ENCODE results near the gene MEDAG. TPM values are rescaled to one million over a fixed set of nuclear protein-coding genes. Genes with fewer than 3 reads are reported as not detected.

The MEDAG gene
- polyA plus RNA-seq, 1 donor (not counting 4 experiments of a cell fraction or from before 2014, with no cell fraction given), result 0.03 TPM

DNA sequence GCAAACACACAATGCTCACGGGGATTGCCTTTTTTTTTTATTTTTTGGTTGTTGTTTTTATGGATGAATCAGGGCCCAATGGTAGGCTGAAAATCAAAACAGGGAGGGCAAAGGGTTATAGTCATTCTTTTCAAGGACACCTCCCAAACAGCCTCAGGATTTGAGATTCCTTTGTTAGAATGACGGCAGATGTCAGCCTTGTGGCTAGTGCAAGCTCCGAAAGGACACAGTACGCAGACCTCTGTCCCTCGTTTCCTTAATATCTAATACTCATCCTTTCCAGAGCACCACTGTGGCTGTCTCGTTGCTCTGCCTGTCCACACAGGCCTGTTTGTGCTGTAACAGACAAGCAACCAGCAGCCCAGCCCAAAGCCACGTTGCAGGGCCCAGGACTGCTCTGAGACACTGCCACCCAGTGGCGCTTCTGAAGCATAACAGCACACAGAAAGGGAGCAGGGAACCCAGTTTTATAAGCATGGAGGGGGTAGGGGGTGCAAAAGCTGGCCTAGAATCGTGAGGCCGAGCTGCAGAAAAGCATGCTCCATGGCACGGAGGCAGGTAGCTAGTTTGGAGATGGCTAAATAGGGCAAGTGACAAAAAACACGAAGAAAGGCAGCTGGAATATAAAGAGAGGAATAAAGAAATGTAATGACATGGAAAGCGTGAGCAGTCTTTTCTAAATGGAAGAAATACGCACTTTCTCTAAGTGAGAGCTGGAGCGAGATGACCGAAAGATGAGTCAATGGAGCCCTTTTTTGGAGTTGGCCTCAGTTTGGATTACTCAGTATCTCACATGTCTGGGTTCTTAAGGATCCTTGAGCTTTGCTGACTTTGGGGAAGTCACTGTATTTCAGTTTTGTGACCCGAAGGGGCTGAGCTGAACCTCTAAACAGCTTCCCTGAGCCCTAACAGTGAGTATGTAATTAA lies 40.7 kb upstream of the MEDAG start:
- FAIRE-seq (peak; percentile 97), DNase-seq (ENCODE audit: low read depth, low spot score) (peak; percentile 80)
- H3K27ac ChIP-seq (ENCODE audit: control insufficient read depth, insufficient read depth, low read length), result peak overlapping the region; percentile 87
- H3K4me1 ChIP-seq (ENCODE audit: control insufficient read depth, extremely low read depth, insufficient read depth, low read length), result peaks cover 25% of the 10 kb centered on the region
- H3K9ac ChIP-seq (ENCODE audit: control insufficient read depth, extremely low read depth, insufficient read depth, low read length), result peak overlapping the region; percentile 55
- dilution Hi-C loops (cut with MboI; ENCODE audit: extremely low pct_ligation_motif_present, low sequenced_read_pairs), result loop anchor here (10.0 kb wide), 1 partner anchor 71 kb away; no protein-coding TSS in a partner anchor
- no peaks in the 10 kb centered on the region for H3K27me3 ChIP-seq (ENCODE audit: control insufficient read depth, extremely low read depth, insufficient read depth, low read length)
- no peaks in the 10 kb centered on the region for H4K20me1 ChIP-seq (ENCODE audit: control insufficient read depth, extremely low read depth, insufficient read depth, low read length)
- no peaks in the 10 kb centered on the region for H3K36me3 ChIP-seq (ENCODE audit: control insufficient read depth in 2 of 2, extremely low read depth in 1 of 2, insufficient read depth in 2 of 2, low read length in 2 of 2)
- peak overlapping the region; percentile 88 for H2AFZ ChIP-seq (ENCODE audit: control insufficient read depth, low read length)
- no peaks in the 10 kb centered on the region for H3K79me2 ChIP-seq (ENCODE audit: control insufficient read depth, insufficient read depth, low read length)
- no peak for TF ChIP-seq EZH2 (IDR thresholded peaks at IDR 0.05; ENCODE audit: low read length)
- TF ChIP-seq, protein P1, sequence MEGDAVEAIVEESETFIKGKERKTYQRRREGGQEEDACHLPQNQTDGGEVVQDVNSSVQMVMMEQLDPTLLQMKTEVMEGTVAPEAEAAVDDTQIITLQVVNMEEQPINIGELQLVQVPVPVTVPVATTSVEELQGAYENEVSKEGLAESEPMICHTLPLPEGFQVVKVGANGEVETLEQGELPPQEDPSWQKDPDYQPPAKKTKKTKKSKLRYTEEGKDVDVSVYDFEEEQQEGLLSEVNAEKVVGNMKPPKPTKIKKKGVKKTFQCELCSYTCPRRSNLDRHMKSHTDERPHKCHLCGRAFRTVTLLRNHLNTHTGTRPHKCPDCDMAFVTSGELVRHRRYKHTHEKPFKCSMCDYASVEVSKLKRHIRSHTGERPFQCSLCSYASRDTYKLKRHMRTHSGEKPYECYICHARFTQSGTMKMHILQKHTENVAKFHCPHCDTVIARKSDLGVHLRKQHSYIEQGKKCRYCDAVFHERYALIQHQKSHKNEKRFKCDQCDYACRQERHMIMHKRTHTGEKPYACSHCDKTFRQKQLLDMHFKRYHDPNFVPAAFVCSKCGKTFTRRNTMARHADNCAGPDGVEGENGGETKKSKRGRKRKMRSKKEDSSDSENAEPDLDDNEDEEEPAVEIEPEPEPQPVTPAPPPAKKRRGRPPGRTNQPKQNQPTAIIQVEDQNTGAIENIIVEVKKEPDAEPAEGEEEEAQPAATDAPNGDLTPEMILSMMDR (optimal IDR thresholded peaks at IDR 0.05 in 1 of 3, IDR thresholded peaks at IDR 0.05 in 1 of 3, conservative IDR thresholded peaks at IDR 0.05 in 1 of 3; ENCODE audit: extremely low read depth in 1 of 3, insufficient read depth in 2 of 3, low read length in 3 of 3), result peak; percentile 94 to 99 (median 95)
- peak overlapping the region; percentile 78 for H3K4me2 ChIP-seq (ENCODE audit: control insufficient read depth, extremely low read depth, insufficient read depth, low read depth, low read length)
- no peaks in the 10 kb centered on the region for H3K9me3 ChIP-seq (ENCODE audit: control insufficient read depth, low read depth, low read length)
- no peaks in the 10 kb centered on the region for H3K9me1 ChIP-seq (ENCODE audit: control insufficient read depth, extremely low read depth, insufficient read depth, low read length)
- H3K4me3 ChIP-seq (ENCODE audit: control insufficient read depth in 2 of 3, extremely low read depth in 1 of 3, insufficient read depth in 2 of 3, low read depth in 1 of 3, low read length in 3 of 3), result peak overlapping the region in 2 of 3 experiments; percentile 13 to 28

DNA sequence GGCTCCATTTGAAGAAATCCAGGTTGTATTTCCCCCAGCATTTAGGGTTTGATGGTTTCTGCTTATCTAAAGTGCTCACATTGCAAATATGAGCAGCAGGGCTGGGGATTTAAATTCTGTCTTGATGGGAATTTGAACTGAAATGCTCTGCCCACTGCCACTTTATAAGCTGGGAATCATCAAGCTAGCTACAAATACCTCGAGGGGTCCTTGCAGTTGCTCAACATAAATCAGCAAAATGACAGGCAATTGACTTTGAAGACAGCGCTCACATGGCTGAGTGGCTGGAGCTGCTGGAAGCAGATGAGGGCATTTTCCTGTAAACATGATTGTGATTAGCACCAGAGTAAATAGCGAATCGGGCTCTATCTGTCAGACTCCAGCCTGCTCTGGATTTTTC lies 39.4 kb upstream of the MEDAG start:
- Histone ChIP-seq H3K27ac (ENCODE audit: control insufficient read depth, insufficient read depth, low read length) (no peak overlapping the region), H4K20me1 (ENCODE audit: control insufficient read depth, extremely low read depth, insufficient read depth, low read length) (no peaks in the 10 kb centered on the region), H3K4me1 (ENCODE audit: control insufficient read depth, extremely low read depth, insufficient read depth, low read length) (peaks cover 25% of the 10 kb centered on the region), H3K27me3 (ENCODE audit: control insufficient read depth, extremely low read depth, insufficient read depth, low read length) (no peaks in the 10 kb centered on the region), H2AFZ (ENCODE audit: control insufficient read depth, low read length) (no peak overlapping the region), H3K4me3 (ENCODE audit: control insufficient read depth in 2 of 3, extremely low read depth in 1 of 3, insufficient read depth in 2 of 3, low read depth in 1 of 3, low read length in 3 of 3) (no peak overlapping the region), H3K79me2 (ENCODE audit: control insufficient read depth, insufficient read depth, low read length) (no peaks in the 10 kb centered on the region), H3K9me1 (ENCODE audit: control insufficient read depth, extremely low read depth, insufficient read depth, low read length) (no peaks in the 10 kb centered on the region), H3K9ac (ENCODE audit: control insufficient read depth, extremely low read depth, insufficient read depth, low read length) (no peak overlapping the region), H3K9me3 (ENCODE audit: control insufficient read depth, low read depth, low read length) (no peaks in the 10 kb centered on the region), H3K36me3 (ENCODE audit: control insufficient read depth in 2 of 2, extremely low read depth in 1 of 2, insufficient read depth in 2 of 2, low read length in 2 of 2) (no peaks in the 10 kb centered on the region), H3K4me2 (ENCODE audit: control insufficient read depth, extremely low read depth, insufficient read depth, low read depth, low read length) (no peak overlapping the region)
- TF ChIP-seq, protein P1 (optimal IDR thresholded peaks at IDR 0.05 in 1 of 3, IDR thresholded peaks at IDR 0.05 in 1 of 3, conservative IDR thresholded peaks at IDR 0.05 in 1 of 3; ENCODE audit: extremely low read depth in 1 of 3, insufficient read depth in 2 of 3, low read length in 3 of 3), result no peak
- TF ChIP-seq EZH2 (IDR thresholded peaks at IDR 0.05; ENCODE audit: low read length), result no peak
- no peak for FAIRE-seq
- DNase-seq (ENCODE audit: low read depth, low spot score), result no peak
- dilution Hi-C loops (cut with MboI; ENCODE audit: extremely low pct_ligation_motif_present, low sequenced_read_pairs), result loop anchor here (10.0 kb wide), 1 partner anchor 72 kb away; no protein-coding TSS in a partner anchor
